Fibroblast of pulmonary artery (primary cell): Measurements from ENCODE around the gene ICA1.

Experiments used
- DNase-seq: peaks from one replicate; pipeline ENCODE4 v3.0.0-alpha.2; 2010; ENCODE audit warnings: low read depth
- H3K4me3 ChIP-seq: replicated peaks from 2 replicates; pipeline ENCODE4 v1.5.1; 2011; ENCODE audit warnings: low read depth, mild to moderate bottlenecking, control low read depth, low read length, moderate library complexity
- TF ChIP-seq, protein P1 (sequence below): IDR thresholded peaks from 2 replicates; pipeline ENCODE4 v1.5.1; 2011; ENCODE audit warnings: mild to moderate bottlenecking, control low read depth, low read length, inconsistent platforms; ENCODE audit errors: missing control alignments

Gene ICA1

DNA sequence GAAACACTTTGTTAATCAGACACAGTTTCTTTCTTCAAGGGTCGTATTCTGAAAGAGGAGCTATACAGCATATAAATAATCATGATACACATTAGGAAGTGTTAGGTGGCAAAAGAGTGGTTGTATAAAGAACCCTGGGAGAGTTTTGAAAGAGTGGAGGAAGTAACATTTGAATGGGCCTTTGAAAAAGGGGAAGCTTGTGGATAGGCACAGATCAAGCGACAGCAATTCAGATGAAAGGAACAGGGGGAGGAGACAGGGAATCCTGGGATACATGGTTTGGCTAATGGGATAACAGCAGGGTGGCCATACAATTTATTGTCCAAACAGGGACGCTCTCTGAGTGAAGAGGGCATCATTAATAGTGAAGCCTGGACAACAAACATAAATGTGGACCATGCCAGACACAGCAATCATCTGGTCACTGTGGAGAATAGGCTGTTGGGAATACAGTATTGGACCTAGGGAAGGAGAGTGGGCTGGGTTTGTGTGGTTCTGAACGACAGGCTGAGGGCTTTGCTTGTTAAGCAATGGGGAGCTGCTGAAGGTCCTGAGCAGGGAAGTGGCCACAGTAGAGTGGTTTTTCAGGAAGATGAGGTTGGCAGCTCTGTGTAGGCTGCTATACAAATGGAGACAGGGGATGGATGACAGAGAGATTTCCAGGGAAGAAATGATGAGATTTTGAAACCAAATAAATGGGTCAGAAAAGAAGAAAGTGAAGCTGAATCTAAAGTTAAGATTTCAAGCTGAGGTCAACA is 75.9 kb downstream of the ICA1 start:
- no peak for DNase-seq
- TF ChIP-seq, protein P1, sequence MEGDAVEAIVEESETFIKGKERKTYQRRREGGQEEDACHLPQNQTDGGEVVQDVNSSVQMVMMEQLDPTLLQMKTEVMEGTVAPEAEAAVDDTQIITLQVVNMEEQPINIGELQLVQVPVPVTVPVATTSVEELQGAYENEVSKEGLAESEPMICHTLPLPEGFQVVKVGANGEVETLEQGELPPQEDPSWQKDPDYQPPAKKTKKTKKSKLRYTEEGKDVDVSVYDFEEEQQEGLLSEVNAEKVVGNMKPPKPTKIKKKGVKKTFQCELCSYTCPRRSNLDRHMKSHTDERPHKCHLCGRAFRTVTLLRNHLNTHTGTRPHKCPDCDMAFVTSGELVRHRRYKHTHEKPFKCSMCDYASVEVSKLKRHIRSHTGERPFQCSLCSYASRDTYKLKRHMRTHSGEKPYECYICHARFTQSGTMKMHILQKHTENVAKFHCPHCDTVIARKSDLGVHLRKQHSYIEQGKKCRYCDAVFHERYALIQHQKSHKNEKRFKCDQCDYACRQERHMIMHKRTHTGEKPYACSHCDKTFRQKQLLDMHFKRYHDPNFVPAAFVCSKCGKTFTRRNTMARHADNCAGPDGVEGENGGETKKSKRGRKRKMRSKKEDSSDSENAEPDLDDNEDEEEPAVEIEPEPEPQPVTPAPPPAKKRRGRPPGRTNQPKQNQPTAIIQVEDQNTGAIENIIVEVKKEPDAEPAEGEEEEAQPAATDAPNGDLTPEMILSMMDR, result no peak
- H3K4me3 ChIP-seq, result no peak overlapping the region

DNA sequence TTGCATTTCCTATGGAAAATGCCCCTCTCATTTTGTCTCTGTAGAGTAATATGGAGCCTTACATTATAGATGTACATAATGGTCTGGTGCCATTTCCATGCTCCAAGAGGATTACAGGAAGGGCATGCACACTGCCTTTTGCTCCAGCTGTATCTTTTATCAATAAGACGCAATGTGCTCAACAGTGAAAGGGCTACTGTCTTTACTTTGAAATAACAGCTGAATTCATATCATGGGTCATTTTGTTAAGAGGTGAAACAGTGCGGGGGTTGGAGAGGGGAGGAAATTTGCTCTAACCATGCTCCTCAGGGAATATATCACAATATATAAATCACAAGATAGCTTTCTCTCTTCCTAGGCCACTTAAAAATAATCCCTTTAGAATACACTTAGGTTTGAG is 77.7 kb downstream of the ICA1 start:
- no peak for DNase-seq
- TF ChIP-seq, protein P1, result no peak
- H3K4me3 ChIP-seq, result no peak overlapping the region

DNA sequence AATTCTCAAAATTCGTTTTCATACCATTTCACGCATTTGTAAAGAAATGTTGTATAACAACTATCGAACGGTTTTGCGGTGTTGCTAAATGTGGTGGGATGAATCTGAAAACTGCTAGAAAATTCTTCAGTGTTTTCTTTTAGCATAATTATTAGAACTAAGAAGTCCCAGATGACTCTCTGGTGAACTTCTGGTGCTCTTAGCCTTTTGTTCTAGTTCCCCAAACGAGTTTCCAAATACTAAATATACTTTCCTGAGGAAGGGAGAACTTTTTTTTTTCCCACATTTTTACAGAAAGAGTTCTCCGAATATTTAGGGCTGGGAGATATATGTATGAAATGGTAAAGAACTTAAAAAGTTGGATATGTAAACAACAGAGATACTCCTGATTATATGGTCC is 82.5 kb downstream of the ICA1 start:
- TF ChIP-seq, protein P1, result no peak
- DNase-seq, result no peak
- no peak overlapping the region for H3K4me3 ChIP-seq

DNA sequence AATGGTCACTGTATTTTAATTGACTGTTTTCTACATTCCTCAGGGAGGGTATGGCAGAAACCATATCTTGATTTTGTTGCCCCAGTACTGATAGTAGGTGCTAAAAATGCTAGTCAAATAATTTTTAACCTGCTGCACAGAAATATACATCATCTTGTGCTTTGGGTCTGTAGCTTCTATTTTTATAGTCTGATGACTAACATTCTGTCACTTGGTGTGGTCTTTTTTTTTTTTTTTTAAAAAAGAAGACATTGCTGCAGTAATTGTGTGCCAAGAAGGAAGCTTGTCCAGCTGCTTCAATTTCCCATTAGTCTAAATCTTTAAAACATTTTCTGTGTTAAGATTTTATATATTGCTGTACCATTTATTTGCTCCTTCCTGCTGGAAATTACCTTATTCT is 83.6 kb downstream of the ICA1 start:
- no peak for DNase-seq
- no peak overlapping the region for H3K4me3 ChIP-seq
- TF ChIP-seq, protein P1, result no peak

DNA sequence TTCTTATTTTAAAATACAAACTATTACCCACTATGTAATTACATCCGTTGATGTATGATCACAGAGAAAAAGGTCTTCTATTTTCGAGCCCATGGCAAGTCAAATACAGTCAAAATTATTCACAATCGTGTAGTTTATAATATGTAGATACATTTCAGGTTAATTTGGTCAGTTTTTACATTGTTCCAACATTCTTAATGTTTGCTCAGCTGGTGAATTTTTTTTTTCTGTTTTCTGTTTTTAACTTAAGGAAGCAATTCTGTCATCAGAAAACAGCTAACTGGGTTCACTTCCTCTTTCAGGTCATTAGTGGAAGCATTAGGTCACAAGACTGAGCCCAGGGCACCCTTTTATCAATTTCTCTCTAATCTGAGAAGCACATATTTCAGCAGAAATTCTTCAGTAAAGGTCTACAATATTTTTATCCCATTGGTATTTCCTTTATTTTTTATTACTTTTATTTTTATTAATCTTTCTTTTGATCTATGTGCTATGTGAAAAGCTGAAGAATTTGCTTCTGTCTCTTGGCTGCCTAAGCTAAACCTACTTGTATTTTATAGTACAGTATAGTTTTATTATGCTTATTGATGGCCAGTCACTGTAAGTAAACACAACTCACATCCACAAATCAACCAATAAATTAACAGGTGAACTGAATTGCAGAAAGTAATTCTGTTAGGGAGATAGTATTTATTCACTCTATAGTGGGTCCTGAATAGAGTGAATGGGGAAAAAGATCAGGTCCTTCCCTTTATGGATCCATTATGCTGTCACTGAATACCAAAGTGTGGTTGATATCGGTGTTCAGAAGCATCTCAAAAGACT is 84.6 kb downstream of the ICA1 start:
- DNase-seq, result no peak
- TF ChIP-seq, protein P1, result no peak
- no peak overlapping the region for H3K4me3 ChIP-seq

DNA sequence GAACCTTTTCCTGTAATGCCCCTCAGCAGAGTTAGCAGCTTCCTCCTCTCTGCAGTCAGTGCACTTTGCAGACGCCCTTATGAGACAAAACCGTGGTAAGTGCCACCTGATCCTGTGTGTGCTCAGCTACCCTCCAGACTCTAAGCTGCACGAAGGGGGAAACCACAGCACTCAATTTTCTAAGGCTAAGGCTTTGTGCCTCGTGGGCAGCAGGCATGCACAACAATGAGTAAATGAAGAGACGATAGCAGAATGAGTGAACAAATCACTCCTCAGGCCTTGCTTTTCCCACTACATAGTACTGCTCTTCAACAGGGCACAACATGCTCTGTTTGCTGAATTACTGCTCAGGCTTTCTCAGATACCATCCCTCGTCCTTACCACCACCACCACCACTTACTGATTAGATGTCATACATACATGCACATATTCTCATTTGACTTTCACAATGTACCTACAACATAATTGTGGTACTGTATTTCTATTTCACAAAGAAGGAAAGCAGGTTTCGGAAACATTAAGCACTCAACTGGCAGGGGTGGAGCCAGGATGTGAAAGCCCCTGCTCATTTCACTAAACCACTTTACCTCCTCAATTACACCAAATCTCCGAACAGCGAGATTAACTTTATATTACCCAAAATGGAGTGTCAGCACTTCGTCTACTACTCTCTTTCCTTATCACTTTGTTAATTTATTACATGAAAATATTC is 85.4 kb downstream of the ICA1 start:
- H3K4me3 ChIP-seq, result no peak overlapping the region
- DNase-seq, result no peak
- TF ChIP-seq, protein P1, result no peak
